Measurements from ENCODE around the gene ENAH.
"Not testable (repeated sequence)": the region's sequence is repeated elsewhere in the genome, so short reads cannot be mapped to it uniquely, and the experiment has no call there.

The ENAH gene

GRCh38 chr1:225635649-225636048, 17.3 kb downstream of the ENAH start:
- Histone ChIP-seq H3K4me2 (ENCODE audit: low read depth, low read length, poor library complexity, severe bottlenecking) (no peak overlapping the region), H4K20me1 (ENCODE audit: insufficient read depth, low read length, poor library complexity, severe bottlenecking) (no peaks in the 10 kb centered on the region), H3F3A (ENCODE audit: low read depth) (no peaks in the 10 kb centered on the region), H3K27me3 (ENCODE audit: insufficient read depth, low read length, poor library complexity, severe bottlenecking) (no peaks in the 10 kb centered on the region), H3K36me3 (ENCODE audit: insufficient read depth, low read length) (no peaks in the 10 kb centered on the region), H3K9me2 (replicated peaks; ENCODE audit: low read depth, low read length) (no peaks in the 10 kb centered on the region), H3K4me3 (ENCODE audit: low read length, poor library complexity, severe bottlenecking) (no peak overlapping the region), H3K4me1 (ENCODE audit: insufficient read depth, low read length, poor library complexity, severe bottlenecking) (no peaks in the 10 kb centered on the region), H3K79me2 (ENCODE audit: insufficient read depth, low read length) (peaks cover 7% of the 10 kb centered on the region; the same call in 1 of the 2 replicates), H3K9ac (ENCODE audit: low read depth, low read length, poor library complexity, severe bottlenecking) (no peak overlapping the region), H3K9me3 (ENCODE audit: insufficient read depth, low read depth, low read length) (no peaks in the 10 kb centered on the region), H2AFZ (ENCODE audit: low read length) (no peak overlapping the region; the same call in 1 of the 2 replicates)
- TF ChIP-seq CTCF (conservative IDR thresholded peaks at IDR 0.05; ENCODE audit: low read length) (no peak), EZH2phosphoT487 (IDR thresholded peaks at IDR 0.05; ENCODE audit: borderline replicate concordance) (no peak)

DNA sequence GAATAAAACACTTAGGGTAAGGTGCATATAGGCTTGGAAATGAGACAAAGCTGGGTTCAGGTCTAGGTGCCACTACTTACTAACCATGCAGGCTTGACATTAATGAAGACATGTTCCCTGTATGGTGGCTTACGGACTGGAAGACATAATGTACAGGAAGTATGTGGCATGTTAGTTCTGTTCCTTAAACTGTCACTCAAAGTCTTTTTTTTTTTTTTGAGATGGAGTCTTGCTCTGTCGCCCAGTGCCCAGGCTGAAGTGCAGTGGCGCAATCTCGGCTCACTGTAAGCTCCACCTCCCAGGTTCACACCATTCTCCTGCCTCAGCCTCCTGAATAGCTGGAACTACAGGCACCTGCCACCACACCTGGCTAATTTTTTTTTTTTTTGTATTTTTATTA, 20.1 kb downstream of the ENAH start:
- not testable (repeated sequence) for H3K4me2 ChIP-seq (ENCODE audit: low read depth, low read length, poor library complexity, severe bottlenecking); H3K27me3 ChIP-seq (ENCODE audit: insufficient read depth, low read length, poor library complexity, severe bottlenecking); H3K9me2 ChIP-seq (replicated peaks; ENCODE audit: low read depth, low read length); H3K4me3 ChIP-seq (ENCODE audit: low read length, poor library complexity, severe bottlenecking); H3K9ac ChIP-seq (ENCODE audit: low read depth, low read length, poor library complexity, severe bottlenecking); H4K20me1 ChIP-seq (ENCODE audit: insufficient read depth, low read length, poor library complexity, severe bottlenecking); H3K9me3 ChIP-seq (ENCODE audit: insufficient read depth, low read depth, low read length); H3K36me3 ChIP-seq (ENCODE audit: insufficient read depth, low read length); H3F3A ChIP-seq (ENCODE audit: low read depth); H3K79me2 ChIP-seq (ENCODE audit: insufficient read depth, low read length); H2AFZ ChIP-seq (ENCODE audit: low read length); H3K4me1 ChIP-seq (ENCODE audit: insufficient read depth, low read length, poor library complexity, severe bottlenecking)

DNA sequence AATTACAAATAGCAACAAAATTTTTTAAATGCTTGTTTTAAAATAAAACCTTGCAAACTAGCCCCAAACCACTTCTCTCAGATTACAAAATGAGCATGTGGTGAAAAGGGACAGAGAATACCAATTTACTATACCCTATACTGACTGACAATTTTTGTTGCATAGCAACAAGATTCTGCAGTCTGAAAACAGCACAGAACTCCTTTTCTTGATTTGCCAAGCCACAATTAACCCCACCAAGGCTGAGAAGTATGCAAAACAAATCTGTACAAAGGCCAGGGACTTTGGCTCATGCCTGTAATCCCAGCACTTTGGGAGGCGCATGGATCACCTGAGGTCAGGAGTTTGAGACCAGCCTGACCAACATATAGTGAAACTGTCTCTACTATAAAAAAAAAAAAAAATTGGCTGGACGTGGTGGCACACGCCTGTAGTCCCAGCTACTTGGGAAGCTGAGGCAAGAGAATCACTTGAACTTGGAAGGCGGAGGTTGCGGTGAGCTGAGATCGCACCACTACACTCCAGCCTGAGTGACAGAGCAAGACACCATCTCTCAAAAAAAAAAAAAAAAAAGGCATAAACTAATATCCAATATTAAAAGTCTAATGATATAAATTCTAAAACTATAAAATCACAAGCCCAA, 21.8 kb downstream of the ENAH start:
- H3K9me3 ChIP-seq (ENCODE audit: insufficient read depth, low read depth, low read length), result no peaks in the 10 kb centered on the region
- H2AFZ ChIP-seq (ENCODE audit: low read length), result no peak overlapping the region
- H3F3A ChIP-seq (ENCODE audit: low read depth), result no peaks in the 10 kb centered on the region
- peaks cover 5% of the 10 kb centered on the region for H3K4me1 ChIP-seq (ENCODE audit: insufficient read depth, low read length, poor library complexity, severe bottlenecking)
- H3K4me2 ChIP-seq (ENCODE audit: low read depth, low read length, poor library complexity, severe bottlenecking), result no peak overlapping the region
- H3K9ac ChIP-seq (ENCODE audit: low read depth, low read length, poor library complexity, severe bottlenecking), result no peak overlapping the region
- no peak overlapping the region for H3K4me3 ChIP-seq (ENCODE audit: low read length, poor library complexity, severe bottlenecking)
- H4K20me1 ChIP-seq (ENCODE audit: insufficient read depth, low read length, poor library complexity, severe bottlenecking), result no peaks in the 10 kb centered on the region
- TF ChIP-seq CTCF (conservative IDR thresholded peaks at IDR 0.05; ENCODE audit: low read length) (no peak), EZH2phosphoT487 (IDR thresholded peaks at IDR 0.05; ENCODE audit: borderline replicate concordance) (no peak)
- 0 out of 2 replicates have a peak, but pooled peaks cover 2% of the 10 kb centered on the region for H3K79me2 ChIP-seq (ENCODE audit: insufficient read depth, low read length)
- H3K27me3 ChIP-seq (ENCODE audit: insufficient read depth, low read length, poor library complexity, severe bottlenecking), result no peaks in the 10 kb centered on the region
- H3K36me3 ChIP-seq (ENCODE audit: insufficient read depth, low read length), result no peaks in the 10 kb centered on the region
- H3K9me2 ChIP-seq (replicated peaks; ENCODE audit: low read depth, low read length), result no peaks in the 10 kb centered on the region

DNA sequence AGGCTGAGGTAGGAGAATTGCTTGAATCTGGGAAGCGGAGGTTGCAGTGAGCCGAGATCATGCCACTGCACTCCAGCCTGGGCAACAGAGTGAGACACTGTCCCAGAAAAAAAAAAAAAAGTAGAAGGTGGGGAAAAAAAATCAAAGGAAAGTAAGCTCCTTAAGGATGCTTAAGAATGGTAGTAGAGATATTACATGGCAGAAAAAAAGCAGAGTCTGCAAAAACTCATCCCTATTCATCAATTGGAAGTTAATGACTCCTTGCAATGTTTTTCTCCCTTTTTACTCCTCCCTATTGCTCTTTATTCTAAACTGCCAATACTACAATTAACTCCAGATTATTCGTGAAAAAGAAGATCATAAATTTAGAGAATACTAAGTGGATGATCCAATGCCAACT, 23.4 kb downstream of the ENAH start:
- Histone ChIP-seq H3F3A (ENCODE audit: low read depth) (no peaks in the 10 kb centered on the region), H2AFZ (ENCODE audit: low read length) (no peak overlapping the region), H3K9ac (ENCODE audit: low read depth, low read length, poor library complexity, severe bottlenecking) (no peak overlapping the region), H3K4me3 (ENCODE audit: low read length, poor library complexity, severe bottlenecking) (no peak overlapping the region), H3K36me3 (ENCODE audit: insufficient read depth, low read length) (no peaks in the 10 kb centered on the region), H3K4me1 (ENCODE audit: insufficient read depth, low read length, poor library complexity, severe bottlenecking) (peaks cover 5% of the 10 kb centered on the region), H3K79me2 (ENCODE audit: insufficient read depth, low read length) (0 out of 2 replicates have a peak, but pooled peaks cover 4% of the 10 kb centered on the region), H4K20me1 (ENCODE audit: insufficient read depth, low read length, poor library complexity, severe bottlenecking) (no peaks in the 10 kb centered on the region), H3K27me3 (ENCODE audit: insufficient read depth, low read length, poor library complexity, severe bottlenecking) (no peaks in the 10 kb centered on the region), H3K9me3 (ENCODE audit: insufficient read depth, low read depth, low read length) (no peaks in the 10 kb centered on the region), H3K9me2 (replicated peaks; ENCODE audit: low read depth, low read length) (no peaks in the 10 kb centered on the region), H3K4me2 (ENCODE audit: low read depth, low read length, poor library complexity, severe bottlenecking) (no peak overlapping the region)
- TF ChIP-seq EZH2phosphoT487 (IDR thresholded peaks at IDR 0.05; ENCODE audit: borderline replicate concordance) (no peak), CTCF (conservative IDR thresholded peaks at IDR 0.05; ENCODE audit: low read length) (no peak)

DNA sequence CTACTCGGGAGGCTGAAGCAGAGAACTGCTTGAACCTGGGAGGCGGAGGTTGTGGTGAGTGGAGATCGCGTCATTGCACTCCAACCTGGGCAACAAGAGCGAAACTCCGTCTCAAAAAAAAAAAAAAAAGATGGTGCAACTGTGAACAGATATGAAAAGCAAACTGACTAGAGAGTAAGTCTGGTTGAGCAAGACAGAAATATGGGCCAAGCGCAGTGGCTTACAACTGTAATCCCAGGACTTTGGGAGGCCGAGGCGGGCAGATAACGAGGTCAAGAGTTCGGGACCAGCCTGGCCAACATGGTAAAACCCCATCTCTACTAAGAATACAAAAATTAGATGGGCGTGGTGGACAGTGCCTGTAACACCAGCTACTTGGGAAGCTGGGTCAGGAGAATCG, 24.1 kb downstream of the ENAH start:
- H3K4me2 ChIP-seq (ENCODE audit: low read depth, low read length, poor library complexity, severe bottlenecking); H3K9me3 ChIP-seq (ENCODE audit: insufficient read depth, low read depth, low read length); H3F3A ChIP-seq (ENCODE audit: low read depth); H3K36me3 ChIP-seq (ENCODE audit: insufficient read depth, low read length); H3K9ac ChIP-seq (ENCODE audit: low read depth, low read length, poor library complexity, severe bottlenecking); H3K27me3 ChIP-seq (ENCODE audit: insufficient read depth, low read length, poor library complexity, severe bottlenecking); H3K79me2 ChIP-seq (ENCODE audit: insufficient read depth, low read length); H3K9me2 ChIP-seq (replicated peaks; ENCODE audit: low read depth, low read length); H4K20me1 ChIP-seq (ENCODE audit: insufficient read depth, low read length, poor library complexity, severe bottlenecking); H3K4me3 ChIP-seq (ENCODE audit: low read length, poor library complexity, severe bottlenecking); H2AFZ ChIP-seq (ENCODE audit: low read length); H3K4me1 ChIP-seq (ENCODE audit: insufficient read depth, low read length, poor library complexity, severe bottlenecking): not testable (repeated sequence)
